Vagina (tissue), 2 donors: ENCODE results near the gene HOXA9.

Source experiments
- CTCF ChIP-seq, 3 experiments: fragments of 450-650 bp in 2 of 3; fragments of 200-600 bp in 1 of 3; sonication (generic) in 1 of 3; IDR thresholded peaks; one replicate each; pipeline ENCODE4 v1.5.1; 2017 to 2019; ENCODE audit warnings: antibody characterized with exemption in 3 of 3, mild to moderate bottlenecking in 2 of 3, moderate library complexity in 2 of 3
- POLR2A ChIP-seq, 2 donors: fragments of 450-650 bp; IDR thresholded peaks; one replicate each; pipeline ENCODE4 v1.6.1; 2017; ENCODE audit warnings: antibody characterized with exemption in 2 of 2, mild to moderate bottlenecking in 2 of 2, moderate library complexity in 2 of 2
- POLR2AphosphoS5 ChIP-seq, 2 donors: sonication (generic); formaldehyde crosslinking; IDR thresholded peaks; one replicate each; pipeline ENCODE4 v1.9.0; 2017; ENCODE audit warnings: antibody characterized with exemption in 2 of 2, mild to moderate bottlenecking in 2 of 2, low read depth in 1 of 2; ENCODE audit not compliant: insufficient read depth in 1 of 2

GRCh38 chr7:27133409-27134231, 31.7 kb downstream of the HOXA9 start:
- TF ChIP-seq CTCF (IDR thresholded peaks at IDR 0.05) (no peak), POLR2A (IDR thresholded peaks at IDR 0.05) (no peak), POLR2AphosphoS5 (IDR thresholded peaks at IDR 0.05; ENCODE audit: insufficient read depth in 1 of 2, low read depth in 1 of 2) (no peak)
